Measurements from ENCODE around the gene CALCR. TPM values are rescaled to one million over a fixed set of nuclear protein-coding genes. Genes with fewer than 3 reads are reported as not detected.

Gene CALCR
- total RNA-seq, 1 experiment from 2014 or later, result not detected

GRCh38 chr7:93402944-93403343, 171.6 kb downstream of the CALCR start:
- H3F3A ChIP-seq (ENCODE audit: low read length, unreplicated experiment), result no peaks in the 10 kb centered on the region
- H3K27ac ChIP-seq (ENCODE audit: low read length), result no peak overlapping the region
- H3K9ac ChIP-seq (ENCODE audit: low read length), result no peak overlapping the region
- H3K79me2 ChIP-seq (ENCODE audit: low read length), result no peaks in the 10 kb centered on the region
- CTCF ChIA-PET, result no interaction called here
- ATAC-seq (no peak), DNase-seq (no peak)
- H4K20me1 ChIP-seq (ENCODE audit: low read length), result no peaks in the 10 kb centered on the region
- H3K4me3 ChIP-seq (ENCODE audit: low read length), result no peak overlapping the region
- H3K36me3 ChIP-seq (ENCODE audit: low read depth, low read length), result no peaks in the 10 kb centered on the region
- H3K4me2 ChIP-seq (ENCODE audit: low read length), result no peak overlapping the region
- TF ChIP-seq CTCF (conservative IDR thresholded peaks at IDR 0.05; ENCODE audit: low read depth, low read length) (no peak), EZH2phosphoT487 (IDR thresholded peaks at IDR 0.05; ENCODE audit: borderline replicate concordance, low read length) (no peak), EZH2 (IDR thresholded peaks at IDR 0.05; ENCODE audit: low read length, unreplicated experiment) (no peak)
- BruUV-seq (replicated peaks), result no TSS peak
- H2AFZ ChIP-seq (ENCODE audit: low read length), result no peak overlapping the region
- intact Hi-C loops (cut with micrococcal nuclease), result no loop called here
- H3K4me1 ChIP-seq (ENCODE audit: insufficient read depth, low read length), result no peaks in the 10 kb centered on the region
- 0 out of 2 replicates have a peak, but pooled peaks cover 5% of the 10 kb centered on the region for H3K9me3 ChIP-seq (ENCODE audit: low read length)
- no peaks in the 10 kb centered on the region for H3K9me2 ChIP-seq (replicated peaks; ENCODE audit: low read length)
- POLR2A ChIA-PET (ENCODE audit: unreplicated experiment), result no interaction called here
- H3K27me3 ChIP-seq (ENCODE audit: low read length), result 0 out of 2 replicates have a peak, but pooled peaks cover 5% of the 10 kb centered on the region

GRCh38 chr7:93399642-93400041, 174.9 kb downstream of the CALCR start:
- Histone ChIP-seq H3F3A (ENCODE audit: low read length, unreplicated experiment) (no peaks in the 10 kb centered on the region), H4K20me1 (ENCODE audit: low read length) (no peaks in the 10 kb centered on the region), H3K4me2 (ENCODE audit: low read length) (no peak overlapping the region), H3K36me3 (ENCODE audit: low read depth, low read length) (no peaks in the 10 kb centered on the region), H3K27me3 (ENCODE audit: low read length) (peaks cover 8% of the 10 kb centered on the region; the same call in 1 of the 2 replicates), H3K4me3 (ENCODE audit: low read length) (no peak overlapping the region), H3K9ac (ENCODE audit: low read length) (no peak overlapping the region), H3K27ac (ENCODE audit: low read length) (no peak overlapping the region), H2AFZ (ENCODE audit: low read length) (no peak overlapping the region), H3K4me1 (ENCODE audit: insufficient read depth, low read length) (no peaks in the 10 kb centered on the region), H3K9me2 (replicated peaks; ENCODE audit: low read length) (no peaks in the 10 kb centered on the region), H3K9me3 (ENCODE audit: low read length) (no peaks in the 10 kb centered on the region), H3K79me2 (ENCODE audit: low read length) (no peaks in the 10 kb centered on the region)
- CTCF ChIA-PET, result no interaction called here
- POLR2A ChIA-PET (ENCODE audit: unreplicated experiment), result interaction anchor here (0.6 kb wide), 1 partner anchor 175 kb away, joined by 3 read pairs; the partner anchor contains the start of gene CALCR
- no TSS peak for BruUV-seq (replicated peaks)
- no peak for DNase-seq
- no peak for ATAC-seq
- intact Hi-C loops (cut with micrococcal nuclease), result no loop called here
- no peak for TF ChIP-seq EZH2 (IDR thresholded peaks at IDR 0.05; ENCODE audit: low read length, unreplicated experiment)
- no peak for TF ChIP-seq CTCF (conservative IDR thresholded peaks at IDR 0.05; ENCODE audit: low read depth, low read length)
- TF ChIP-seq EZH2phosphoT487 (IDR thresholded peaks at IDR 0.05; ENCODE audit: borderline replicate concordance, low read length), result no peak

- ATAC-seq (no peak), DNase-seq (no peak)
- Histone ChIP-seq H3K27ac (ENCODE audit: low read length) (no peak overlapping the region), H3K4me1 (ENCODE audit: insufficient read depth, low read length) (no peaks in the 10 kb centered on the region), H3K9me2 (replicated peaks; ENCODE audit: low read length) (no peaks in the 10 kb centered on the region), H3K79me2 (ENCODE audit: low read length) (no peaks in the 10 kb centered on the region), H3K9ac (ENCODE audit: low read length) (no peak overlapping the region), H4K20me1 (ENCODE audit: low read length) (no peaks in the 10 kb centered on the region), H3K4me3 (ENCODE audit: low read length) (no peak overlapping the region), H3K9me3 (ENCODE audit: low read length) (no peaks in the 10 kb centered on the region), H3K4me2 (ENCODE audit: low read length) (no peak overlapping the region), H3F3A (ENCODE audit: low read length, unreplicated experiment) (no peaks in the 10 kb centered on the region), H2AFZ (ENCODE audit: low read length) (no peak overlapping the region), H3K36me3 (ENCODE audit: low read depth, low read length) (no peaks in the 10 kb centered on the region), H3K27me3 (ENCODE audit: low read length) (peaks cover 32% of the 10 kb centered on the region)
- BruUV-seq (replicated peaks), result no TSS peak
- intact Hi-C loops (cut with micrococcal nuclease), result no loop called here
- POLR2A ChIA-PET (ENCODE audit: unreplicated experiment), result no interaction called here
- no peak for TF ChIP-seq CTCF (conservative IDR thresholded peaks at IDR 0.05; ENCODE audit: low read depth, low read length)
- no peak for TF ChIP-seq EZH2 (IDR thresholded peaks at IDR 0.05; ENCODE audit: low read length, unreplicated experiment)
- TF ChIP-seq EZH2phosphoT487 (IDR thresholded peaks at IDR 0.05; ENCODE audit: borderline replicate concordance, low read length), result no peak
- CTCF ChIA-PET, result no interaction called here
Measured at GRCh38 chr7:93392984-93393383, 181.5 kb downstream of the CALCR start.
